GM12892 (cell line): ENCODE results near the gene PHLPP1.

Experiments
- DNase-seq: peaks from one replicate; pipeline ENCODE4 v3.0.0; 2011; ENCODE audit not compliant: insufficient read length
- FAIRE-seq: peaks from 2 replicates; lab custom pipeline; 2011; peaks lifted over from hg19 to GRCh38; lab: Jason Lieb, UNC
- POLR2A ChIP-seq: IDR thresholded peaks from 2 replicates; pipeline ENCODE4 v1.6.1; 2011; ENCODE audit warnings: low read depth, low read length, control low read depth
- POLR2AphosphoS5 ChIP-seq: IDR thresholded peaks from 2 replicates; pipeline ENCODE4 v1.6.1; 2011; ENCODE audit warnings: low read depth, low read length, control low read depth
- TAF1 ChIP-seq: IDR thresholded peaks from 2 replicates; pipeline ENCODE4 v1.6.1; 2011; ENCODE audit warnings: low read depth, mild to moderate bottlenecking, control low read depth, low read length, borderline replicate concordance

Gene PHLPP1

GRCh38 chr18:62767836-62768557 lies 52.7 kb downstream of the PHLPP1 start:
- FAIRE-seq (no peak), DNase-seq (no peak)
- TF ChIP-seq POLR2AphosphoS5 = no peak
- TF ChIP-seq POLR2A = no peak
- no peak for TF ChIP-seq TAF1

- FAIRE-seq = no peak
- TF ChIP-seq POLR2AphosphoS5 (no peak), POLR2A (no peak), TAF1 (no peak)
Observed at GRCh38 chr18:62768558-62768943, 53.2 kb downstream of the PHLPP1 start.

GRCh38 chr18:62769216-62769615 lies 53.9 kb downstream of the PHLPP1 start:
- no peak for FAIRE-seq
- TF ChIP-seq POLR2AphosphoS5 (no peak), POLR2A (no peak), TAF1 (no peak)
- DNase-seq = no peak

More at GRCh38 chr18:62768558-62768943, 53.2 kb downstream of the PHLPP1 start:
- DNase-seq = no peak

- TF ChIP-seq TAF1 = no peak
- TF ChIP-seq POLR2AphosphoS5 = no peak
- TF ChIP-seq POLR2A = no peak
- DNase-seq (no peak), FAIRE-seq (peak; percentile 77)
Observed at GRCh38 chr18:62771494-62772270, 56.3 kb downstream of the PHLPP1 start.

DNA sequence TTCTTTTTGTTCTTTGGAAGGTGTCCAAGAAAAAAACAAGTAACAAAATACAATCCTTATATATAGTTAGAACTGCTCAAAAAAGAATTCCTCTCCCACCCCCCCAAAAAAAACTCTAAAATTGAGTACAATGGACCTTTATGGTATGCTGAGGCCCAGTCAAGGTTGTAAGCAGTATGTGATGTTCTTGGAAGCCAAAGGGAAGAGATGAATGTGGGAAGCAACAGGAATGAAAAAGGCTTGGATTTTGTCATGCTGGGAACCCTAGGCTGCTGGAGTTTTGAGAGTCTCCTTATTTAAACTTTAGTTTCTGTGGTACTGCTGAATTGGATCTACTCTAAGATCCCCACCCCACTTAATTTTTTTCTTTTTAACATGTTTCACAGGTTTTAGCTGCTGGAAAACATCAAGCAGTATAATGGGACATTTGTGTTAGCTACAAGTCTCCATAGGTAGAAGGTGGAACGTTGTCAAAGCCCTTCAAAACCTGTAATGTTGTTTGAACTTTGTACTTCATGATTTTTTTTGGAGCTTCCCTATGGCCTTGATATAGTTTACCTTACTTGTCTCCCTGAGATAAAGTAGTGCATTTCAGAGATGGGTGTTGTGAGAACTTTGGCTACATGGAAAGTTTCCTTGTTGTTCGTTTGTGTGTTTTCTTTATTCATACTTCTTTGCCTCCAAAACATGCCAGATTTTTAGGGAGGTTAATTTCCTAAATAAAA lies 57.7 kb downstream of the PHLPP1 start:
- DNase-seq (no peak), FAIRE-seq (no peak)
- TF ChIP-seq TAF1 (no peak), POLR2A (no peak), POLR2AphosphoS5 (no peak)

GRCh38 chr18:62773691-62774090 lies 58.4 kb downstream of the PHLPP1 start:
- DNase-seq (no peak), FAIRE-seq (no peak)
- TF ChIP-seq POLR2A (no peak), TAF1 (no peak), POLR2AphosphoS5 (no peak)

GRCh38 chr18:62776024-62776570 lies 60.8 kb downstream of the PHLPP1 start:
- TF ChIP-seq POLR2AphosphoS5 = no peak
- no peak for TF ChIP-seq POLR2A
- no peak for TF ChIP-seq TAF1
- no peak for FAIRE-seq
- DNase-seq = no peak

DNA sequence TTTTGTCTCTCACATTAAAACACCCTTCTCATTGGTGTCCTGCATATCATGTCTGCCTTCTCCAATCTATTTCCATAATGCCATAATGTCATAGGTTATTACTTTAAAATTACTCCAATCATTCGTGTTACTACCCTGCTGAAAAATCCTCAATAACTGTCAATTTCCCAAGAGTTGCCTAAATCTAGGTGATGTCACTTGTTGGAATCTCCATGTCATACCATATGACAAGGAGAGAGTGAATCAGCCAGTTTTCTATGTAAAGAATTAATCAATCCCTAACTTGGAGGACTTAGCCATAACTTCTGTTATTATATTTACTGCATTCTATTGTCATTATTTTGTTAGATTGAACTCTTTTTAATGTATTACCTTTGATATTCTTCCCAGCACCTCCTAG lies 62.5 kb downstream of the PHLPP1 start:
- FAIRE-seq (no peak), DNase-seq (no peak)

GRCh38 chr18:62778976-62779869 lies 63.9 kb downstream of the PHLPP1 start:
- TF ChIP-seq POLR2AphosphoS5 = no peak
- TF ChIP-seq POLR2A = no peak
- TF ChIP-seq TAF1 = no peak
- FAIRE-seq (no peak), DNase-seq (no peak)

More for the DNA sequence above, 62.5 kb downstream of the PHLPP1 start:
- TF ChIP-seq POLR2AphosphoS5 (no peak), POLR2A (no peak), TAF1 (no peak)

DNA sequence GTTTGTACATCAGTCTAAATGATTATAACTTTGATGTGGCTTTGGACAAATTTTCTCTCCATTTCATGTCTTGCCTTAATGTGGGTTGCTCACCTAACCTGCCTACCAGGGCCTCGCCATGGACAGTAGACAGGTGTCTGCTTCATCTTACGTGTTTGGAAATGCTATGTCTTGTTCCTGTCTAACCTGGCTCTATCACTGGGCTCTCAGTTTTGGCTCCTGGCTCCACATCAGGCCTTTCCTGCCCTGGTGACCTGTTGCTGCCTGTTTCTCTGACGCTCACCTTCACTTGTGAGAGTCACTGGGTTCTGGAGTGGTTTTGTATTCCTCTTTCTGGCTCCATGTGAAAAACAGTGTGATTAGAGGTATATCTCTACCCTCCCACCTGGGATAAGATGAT lies 65.9 kb downstream of the PHLPP1 start:
- FAIRE-seq (no peak), DNase-seq (no peak)
- TF ChIP-seq TAF1 (no peak), POLR2A (no peak), POLR2AphosphoS5 (no peak)

DNA sequence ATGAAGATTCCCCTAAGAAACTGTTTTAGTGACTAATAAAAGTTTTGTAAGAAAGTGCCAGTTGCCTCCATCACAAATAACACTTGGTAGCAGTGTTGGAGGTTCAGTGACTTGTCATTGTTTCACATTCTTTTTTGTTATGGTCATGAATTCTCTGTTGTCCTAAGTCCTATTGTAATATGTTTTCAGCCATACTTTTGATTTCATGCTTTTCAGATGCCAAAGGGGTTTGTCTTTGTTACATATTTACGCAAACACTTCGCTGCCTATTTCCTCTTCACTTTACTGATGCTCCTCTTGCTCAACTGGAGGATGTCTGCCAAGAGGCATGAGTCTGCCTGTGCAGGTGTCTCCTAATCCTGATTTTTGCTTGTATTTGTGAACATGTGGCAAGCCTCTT lies 66.6 kb downstream of the PHLPP1 start:
- FAIRE-seq = no peak
- TF ChIP-seq TAF1 = no peak
- no peak for TF ChIP-seq POLR2AphosphoS5
- TF ChIP-seq POLR2A = no peak

More for the DNA sequence above, 66.6 kb downstream of the PHLPP1 start:
- no peak for DNase-seq
